IPS-NIHi7 (cell line): ENCODE data around the gene OTOGL.

Experiments used
- DNase-seq: peaks from one replicate; pipeline ENCODE4 v3.0.0; 2012; ENCODE audit warnings: mixed read lengths; ENCODE audit errors: extremely low spot score

Gene OTOGL

DNA sequence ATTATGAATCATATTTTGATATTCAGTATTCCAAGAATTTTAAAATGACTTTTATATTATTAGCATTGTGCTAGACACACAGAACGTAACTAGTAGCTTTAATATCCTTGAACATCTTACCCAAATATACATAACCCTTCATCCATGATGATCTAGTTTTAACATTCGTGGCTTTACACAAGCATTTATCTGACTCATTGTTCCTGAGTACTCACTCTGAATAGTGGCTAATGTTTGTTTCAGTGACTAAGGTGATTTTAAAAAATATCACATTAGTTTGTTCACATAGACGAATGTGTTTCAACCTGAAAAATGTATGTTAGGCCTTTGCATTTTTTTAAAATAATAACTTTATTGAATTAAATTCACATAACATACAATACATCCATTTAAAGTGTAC is 264.7 kb downstream of the OTOGL start:
- DNase-seq = no peak

DNA sequence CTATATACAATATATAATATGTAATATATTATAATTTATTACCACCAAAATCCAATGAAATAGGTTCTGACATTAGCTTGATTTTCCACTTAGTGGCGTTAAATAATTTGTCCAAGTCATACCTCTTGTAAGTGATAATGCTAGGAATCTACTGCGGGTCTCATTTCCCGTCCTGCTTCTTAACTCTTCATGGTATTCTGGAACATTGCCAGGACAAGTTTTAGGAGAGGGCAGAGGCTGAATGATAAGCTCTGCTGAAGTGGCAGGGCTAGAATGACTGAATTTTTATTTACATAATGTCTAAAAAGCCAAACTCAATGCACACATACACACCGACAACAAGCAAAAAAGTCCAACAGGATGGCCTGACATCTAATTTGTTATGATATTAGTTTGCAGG is 274.3 kb downstream of the OTOGL start:
- no peak for DNase-seq

DNA sequence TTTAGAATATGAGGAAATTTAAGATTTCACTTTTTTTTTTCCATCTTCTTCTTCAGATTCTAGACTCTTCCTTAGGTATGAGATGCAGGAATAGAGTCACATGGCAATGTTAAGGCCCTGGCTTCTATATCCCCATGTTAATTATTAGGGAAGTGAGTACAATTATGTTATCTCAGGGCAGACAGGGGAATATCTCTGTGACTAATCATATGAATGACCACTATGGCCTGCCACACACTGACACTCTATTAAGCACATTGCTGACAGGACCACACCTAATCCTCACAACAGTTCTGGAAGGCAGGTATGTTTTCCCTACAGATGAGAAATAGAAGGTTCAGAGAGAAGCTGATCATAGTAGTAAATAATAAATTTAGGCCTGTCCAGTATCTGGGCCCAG is 275.3 kb downstream of the OTOGL start:
- DNase-seq = no peak

DNA sequence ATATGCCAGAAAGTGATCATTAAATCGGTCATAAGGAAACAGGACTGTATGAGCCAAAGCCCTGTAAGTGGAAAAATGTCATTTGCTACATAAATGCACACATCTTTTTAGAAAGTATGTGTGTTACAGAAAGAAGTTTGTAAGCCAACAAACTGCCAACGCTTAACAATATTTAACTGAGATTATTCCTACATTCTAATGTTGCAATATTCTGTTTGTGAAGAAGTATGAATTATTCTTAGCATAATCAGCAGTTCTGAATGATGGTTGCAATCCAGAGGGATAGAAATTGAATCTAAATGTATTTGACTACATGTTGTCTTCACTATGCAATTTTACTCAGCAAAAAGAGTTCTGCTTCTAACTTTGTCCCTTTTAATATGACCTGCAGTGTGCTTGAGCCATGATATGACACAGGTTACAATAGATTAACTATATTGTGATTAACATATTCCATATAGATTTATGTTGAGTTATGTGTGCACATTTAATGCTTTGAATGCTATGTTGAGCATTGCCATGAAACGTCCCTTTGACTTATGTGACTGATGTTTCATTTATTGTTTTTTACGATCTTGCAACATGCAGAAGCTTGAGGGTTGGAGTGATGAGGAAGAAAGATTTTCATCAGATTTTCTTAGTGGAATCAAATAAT is 277.9 kb downstream of the OTOGL start:
- DNase-seq = no peak

DNA sequence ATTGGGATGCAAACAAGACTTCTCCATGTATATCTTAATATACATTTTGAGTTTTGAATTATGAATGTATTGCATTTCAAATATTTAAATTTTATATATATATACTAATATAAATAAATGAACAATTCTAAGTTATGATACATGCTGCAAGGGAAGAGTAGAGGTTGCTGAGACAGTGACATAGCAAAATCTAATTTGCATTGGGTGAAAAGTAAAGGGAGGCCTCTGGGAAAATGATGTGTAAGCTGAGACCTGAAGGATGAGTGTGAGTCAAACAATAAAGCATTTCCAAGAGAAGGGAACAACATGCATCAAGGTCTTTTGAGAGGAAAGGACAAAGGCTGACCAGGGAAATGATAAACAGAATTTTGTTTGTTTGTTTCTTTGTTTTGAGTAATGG is 281.8 kb downstream of the OTOGL start:
- no peak for DNase-seq

DNA sequence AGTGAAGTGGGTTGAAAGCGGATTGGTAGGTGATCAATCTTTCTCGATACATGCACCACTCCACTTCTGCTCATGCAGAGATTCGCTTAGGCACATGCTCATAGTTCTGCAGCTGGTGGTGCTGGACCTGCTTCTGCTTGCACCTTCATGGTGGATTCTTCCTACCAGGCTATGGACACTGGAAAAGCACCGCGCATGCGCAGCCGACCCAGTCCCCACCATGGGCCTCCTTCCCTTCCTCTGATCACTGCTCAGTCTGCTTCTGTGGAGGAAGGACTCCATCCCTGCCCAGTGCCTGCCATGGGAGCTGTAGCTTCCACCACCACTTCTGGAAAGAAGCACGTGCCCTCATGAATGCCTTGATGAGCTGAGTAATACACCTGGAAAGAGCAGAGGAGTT is 282.9 kb downstream of the OTOGL start:
- no peak for DNase-seq

DNA sequence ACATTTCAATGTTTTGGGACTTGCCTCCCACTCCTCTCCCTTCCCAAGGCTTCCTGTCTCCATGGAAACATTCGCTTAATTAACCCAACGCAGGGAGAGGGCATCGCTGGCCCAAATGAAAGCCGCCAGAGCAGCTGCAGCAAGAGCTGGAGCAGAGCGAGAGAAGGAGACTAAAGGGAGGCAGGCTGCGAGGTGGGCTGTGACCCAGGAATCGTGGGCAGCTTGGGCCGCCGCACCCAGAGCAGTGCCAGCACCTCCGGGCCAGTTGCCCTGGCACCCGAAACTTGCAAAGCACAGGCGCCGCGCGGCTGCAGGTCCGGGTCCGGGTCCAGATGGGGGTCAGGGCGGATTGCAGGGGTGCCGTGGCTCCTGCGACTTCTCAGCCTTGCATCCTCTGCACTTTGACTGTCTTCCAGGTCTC is 301.2 kb downstream of the OTOGL start:
- DNase-seq = peak; percentile 13

DNA sequence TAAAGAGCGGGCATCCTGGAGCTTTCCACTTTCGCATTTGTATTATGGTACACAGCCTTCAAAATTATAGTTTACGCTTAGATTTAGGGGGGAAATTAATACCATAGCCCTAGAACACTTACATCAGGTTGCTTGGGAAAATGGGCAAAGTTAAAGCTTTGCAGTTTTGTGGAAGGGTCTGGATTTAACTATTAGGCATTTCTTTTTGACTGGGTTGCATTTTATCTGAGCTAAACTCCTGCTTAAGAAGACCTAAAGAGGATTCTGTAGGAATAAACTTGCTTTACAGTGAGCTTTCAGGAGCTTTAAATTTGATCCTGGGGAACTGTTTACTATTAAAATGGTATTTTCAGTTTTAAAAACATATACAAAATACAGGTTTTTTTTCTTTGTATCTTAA is 301.9 kb downstream of the OTOGL start:
- DNase-seq = no peak

DNA sequence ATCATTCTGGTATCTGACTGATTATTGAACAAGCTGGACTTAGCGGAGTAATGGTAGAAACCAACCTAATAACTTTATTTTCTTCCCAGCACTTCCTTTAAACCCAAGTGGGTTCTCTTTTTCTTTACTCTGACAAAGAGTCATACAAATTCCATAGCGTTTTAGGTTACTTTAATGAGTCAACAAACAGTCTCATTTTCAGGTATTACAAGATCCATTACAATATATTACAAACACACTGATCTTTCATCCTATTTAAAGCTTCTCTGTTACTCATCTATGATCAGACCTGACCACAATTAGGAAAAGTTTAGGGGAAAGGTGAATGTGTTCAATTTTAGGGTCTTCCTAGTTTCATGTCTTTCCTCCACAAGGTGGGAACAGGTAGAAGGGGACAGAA is 305.3 kb downstream of the OTOGL start:
- DNase-seq = no peak

DNA sequence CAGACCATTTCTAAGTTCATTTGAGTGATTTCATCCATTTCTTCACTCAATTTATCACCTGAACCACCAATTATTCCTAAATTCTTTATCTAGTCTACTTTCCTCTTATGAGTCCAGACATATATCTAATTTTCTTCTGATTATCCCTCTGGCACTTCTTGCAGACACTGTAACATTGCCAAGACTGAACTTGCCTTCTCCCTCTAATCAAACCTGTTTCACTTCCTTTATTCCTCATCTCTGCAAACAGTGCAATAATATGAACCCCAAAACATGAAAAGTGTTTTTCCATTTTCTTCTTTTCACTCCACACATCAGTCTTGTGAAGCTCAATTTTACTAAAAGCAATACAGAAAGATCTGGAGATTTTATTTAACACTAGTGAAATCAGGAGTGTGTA is 306.9 kb downstream of the OTOGL start:
- no peak for DNase-seq

DNA sequence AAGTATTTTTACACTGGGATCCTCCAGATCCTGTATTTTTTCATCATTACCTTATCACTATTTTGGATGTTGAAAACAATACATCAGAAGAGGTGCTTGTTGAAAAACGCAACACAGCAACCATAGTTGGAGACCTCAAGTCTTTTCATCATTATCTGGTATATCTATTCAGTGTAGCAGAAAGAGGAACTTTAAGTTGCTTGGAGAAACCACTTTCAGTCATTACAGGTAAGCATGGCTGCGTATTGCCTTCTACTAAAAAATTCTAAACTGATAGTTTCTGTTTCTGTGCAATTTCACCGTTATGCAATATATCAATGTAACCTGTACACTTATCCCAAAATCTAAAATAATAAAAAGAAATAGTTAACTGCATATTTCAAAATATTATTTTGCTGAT is 312.4 kb downstream of the OTOGL start:
- DNase-seq = no peak

DNA sequence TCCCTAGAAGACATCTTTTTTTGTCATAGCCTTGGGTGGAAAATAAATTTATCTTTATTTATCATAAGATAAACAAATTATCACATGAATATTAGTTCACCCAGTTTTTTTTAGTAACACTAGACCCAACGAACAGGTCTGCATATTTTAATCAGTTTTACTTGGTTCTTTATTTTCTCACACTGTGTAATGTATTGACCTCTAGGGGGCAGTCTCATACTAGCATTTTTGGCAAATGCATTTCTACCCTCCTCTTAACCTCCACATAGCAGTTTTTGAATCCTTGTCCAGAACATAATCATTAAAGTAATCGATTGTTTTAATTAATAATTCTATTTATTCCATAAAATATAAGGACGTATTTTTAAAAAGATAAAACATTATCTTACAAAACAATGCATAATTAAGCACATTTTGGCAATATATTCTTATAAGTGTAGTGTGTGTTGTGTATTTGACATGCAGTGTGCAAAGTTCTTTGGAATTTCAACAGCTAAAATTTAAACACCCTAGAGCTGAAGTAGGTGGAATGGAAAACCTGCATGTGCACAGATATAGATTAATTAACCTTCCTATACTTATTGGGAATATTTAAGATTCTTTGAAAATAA is 313.1 kb downstream of the OTOGL start:
- DNase-seq = peak; percentile 32

DNA sequence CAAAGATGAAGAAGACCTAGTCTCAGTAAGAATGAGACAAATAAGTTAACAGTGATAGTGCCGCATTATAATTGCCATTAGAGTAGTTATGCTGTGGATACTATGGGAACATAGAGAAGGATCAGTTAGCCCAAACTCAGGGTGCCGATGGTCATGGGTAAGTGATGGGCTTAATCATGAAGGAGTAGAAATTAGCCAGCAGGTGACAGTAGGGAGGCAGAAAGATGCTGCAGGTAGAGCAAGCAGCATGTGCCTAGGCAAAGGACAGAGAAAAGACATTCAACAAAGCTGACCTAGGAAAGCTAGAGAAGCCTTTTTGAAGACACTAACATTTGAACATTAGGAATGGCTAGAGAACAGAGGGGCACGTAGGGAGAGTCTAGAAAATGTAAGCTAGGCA is 314.1 kb downstream of the OTOGL start:
- DNase-seq = peak; percentile 22

DNA sequence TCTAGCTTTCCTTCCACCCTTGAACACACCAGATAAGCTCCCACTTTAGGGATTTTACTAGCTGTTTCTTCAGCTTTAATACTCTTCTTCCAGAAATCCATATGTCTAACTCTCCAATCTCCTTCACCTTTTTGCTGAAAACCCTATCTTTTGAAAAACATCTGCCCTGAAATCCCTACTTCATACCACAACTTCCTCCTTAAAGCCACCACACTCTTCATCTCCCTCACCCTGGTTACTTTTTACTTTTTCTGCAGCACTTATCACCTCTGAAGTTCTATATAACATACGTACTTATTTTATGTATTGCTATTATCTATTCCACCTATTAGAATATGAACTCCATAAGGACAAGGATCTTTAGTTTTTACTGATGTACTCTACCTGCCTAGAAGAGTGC is 316.1 kb downstream of the OTOGL start:
- no peak for DNase-seq

DNA sequence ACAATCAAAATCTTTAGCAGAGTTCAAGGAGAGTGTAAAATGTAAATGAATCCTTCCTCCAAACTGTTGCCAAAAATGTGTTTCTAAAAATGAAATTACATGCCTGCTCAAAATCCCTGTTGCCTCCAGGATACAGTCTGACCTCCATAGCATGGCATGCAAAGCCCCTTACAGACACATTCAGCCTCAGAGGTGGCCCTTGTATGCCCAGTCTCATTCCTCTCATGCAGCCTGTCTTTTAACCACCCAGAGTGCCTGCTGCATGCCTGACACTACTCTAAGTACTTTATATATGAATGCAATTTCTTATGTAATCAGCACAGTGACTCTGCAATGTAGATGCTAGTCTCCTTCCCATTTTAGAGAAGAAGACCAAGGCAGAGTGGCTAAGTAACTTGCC is 320.3 kb downstream of the OTOGL start:
- DNase-seq = no peak

DNA sequence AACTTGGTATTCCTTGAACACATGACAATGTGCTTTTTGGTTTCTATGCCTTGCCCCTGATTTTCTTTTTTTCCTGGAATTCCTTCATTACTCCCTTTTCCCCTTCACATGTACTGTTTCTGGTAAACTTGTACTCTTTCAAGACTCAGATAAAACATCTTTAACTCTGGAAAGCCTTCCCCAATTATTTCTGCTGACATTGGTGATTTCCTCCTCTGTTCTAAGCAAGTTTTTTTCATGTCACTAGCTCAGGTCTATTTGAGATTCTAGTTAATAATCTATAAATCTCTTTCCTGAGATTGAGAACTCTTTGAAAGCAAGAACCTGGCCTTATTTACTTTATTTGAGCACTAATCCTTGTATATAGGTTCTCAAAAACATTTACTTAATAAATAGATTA is 320.7 kb downstream of the OTOGL start:
- no peak for DNase-seq

DNA sequence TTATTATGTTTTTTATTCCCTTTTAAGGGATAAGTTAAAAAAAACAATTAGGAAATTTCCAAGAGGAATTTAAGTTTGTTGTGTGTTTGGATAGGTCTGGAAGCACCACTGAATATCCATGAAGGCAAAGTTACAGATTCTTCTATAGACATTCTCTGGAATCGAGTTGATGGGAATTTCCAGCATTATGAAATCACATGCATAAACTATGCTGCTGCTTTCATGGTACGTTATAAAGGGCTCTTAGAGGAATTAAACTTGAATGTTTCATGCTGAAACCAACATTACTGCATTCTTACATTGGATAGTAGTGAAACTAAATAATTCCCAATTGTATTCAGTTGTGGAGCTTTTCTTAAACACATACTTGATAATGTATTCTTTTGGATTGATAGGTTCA is 323.2 kb downstream of the OTOGL start:
- DNase-seq = no peak
